Keratinocyte (primary cell): ENCODE data around the gene GON7. TPM values are rescaled to one million over a fixed set of nuclear protein-coding genes. Genes with fewer than 3 reads are reported as not detected.
"Not testable (repeated sequence)": the region's sequence is repeated elsewhere in the genome, so short reads cannot be mapped to it uniquely, and the experiment has no call there.

Experiments used
- DNase-seq: peaks from one replicate; pipeline ENCODE4 v3.0.0-alpha.2; 2011; ENCODE audit warnings: low read depth, missing footprints, low spot score
- FAIRE-seq: peaks from 2 replicates; lab custom pipeline; 2011; peaks lifted over from hg19 to GRCh38; lab: Jason Lieb, UNC
- H2AFZ ChIP-seq: 2 replicates; pipeline ENCODE4 v1.6.0; 2012; ENCODE audit warnings: low read length, control low read depth, inconsistent platforms; ENCODE audit not compliant: control insufficient read depth
- H3K27ac ChIP-seq: 2 replicates; pipeline ENCODE4 v1.5.1; 2011; ENCODE audit warnings: low read length; ENCODE audit not compliant: control insufficient read depth, insufficient read depth
- H3K27me3 ChIP-seq: 3 replicates; pipeline ENCODE4 v1.6.0; 2011; ENCODE audit warnings: low read length; ENCODE audit not compliant: control insufficient read depth, insufficient read depth; ENCODE audit errors: extremely low read depth
- H3K36me3 ChIP-seq, 2 experiments: 2 replicates in 1 of 2; 3 replicates in 1 of 2; pipeline ENCODE4 v1.5.1; 2011; ENCODE audit warnings: low read length in 2 of 2, mild to moderate bottlenecking in 1 of 2; ENCODE audit not compliant: control insufficient read depth in 2 of 2, insufficient read depth in 2 of 2; ENCODE audit errors: extremely low read depth in 1 of 2
- H3K4me1 ChIP-seq: 3 replicates; pipeline ENCODE4 v1.5.1; 2011; ENCODE audit warnings: low read length; ENCODE audit not compliant: control insufficient read depth, insufficient read depth; ENCODE audit errors: extremely low read depth
- H3K4me2 ChIP-seq: 3 replicates; pipeline ENCODE4 v1.6.0; 2011; ENCODE audit warnings: low read depth, low read length; ENCODE audit not compliant: control insufficient read depth, insufficient read depth; ENCODE audit errors: extremely low read depth
- H3K4me3 ChIP-seq, 3 experiments: fragments of 200-600 bp in 1 of 3; sonication (generic) in 1 of 3; 2 replicates in 2 of 3; 3 replicates in 1 of 3; pipeline ENCODE4 v1.5.1; 2011 to 2016; ENCODE audit warnings: low read length in 3 of 3, mild to moderate bottlenecking in 3 of 3, control low read depth in 2 of 3, inconsistent platforms in 1 of 3, low read depth in 1 of 3, mixed read lengths in 1 of 3, mixed run types in 1 of 3, moderate library complexity in 1 of 3; ENCODE audit not compliant: control insufficient read depth in 2 of 3, insufficient read depth in 2 of 3; ENCODE audit errors: extremely low read depth in 1 of 3
- H3K79me2 ChIP-seq: 2 replicates; pipeline ENCODE4 v1.6.0; 2012; ENCODE audit warnings: low read length; ENCODE audit not compliant: control insufficient read depth, insufficient read depth
- H3K9ac ChIP-seq: 3 replicates; pipeline ENCODE4 v1.6.0; 2011; ENCODE audit warnings: low read length; ENCODE audit not compliant: control insufficient read depth, insufficient read depth; ENCODE audit errors: extremely low read depth
- H3K9me1 ChIP-seq: 3 replicates; pipeline ENCODE4 v1.6.0; 2011; ENCODE audit warnings: low read length; ENCODE audit not compliant: control insufficient read depth, insufficient read depth; ENCODE audit errors: extremely low read depth
- H3K9me3 ChIP-seq: 2 replicates; pipeline ENCODE4 v1.5.1; 2012; ENCODE audit warnings: low read depth, low read length; ENCODE audit not compliant: control insufficient read depth
- H4K20me1 ChIP-seq: 3 replicates; pipeline ENCODE4 v1.6.0; 2011; ENCODE audit warnings: low read length; ENCODE audit not compliant: control insufficient read depth, insufficient read depth; ENCODE audit errors: extremely low read depth
- CTCF ChIP-seq, 3 experiments: IDR thresholded peaks in 1 of 3; conservative IDR thresholded peaks in 1 of 3; optimal IDR thresholded peaks in 1 of 3; 2 replicates in 2 of 3; 3 replicates in 1 of 3; pipeline versions ENCODE3 to v1.5.1; 2011; ENCODE audit warnings: low read length in 3 of 3, mild to moderate bottlenecking in 3 of 3, moderate library complexity in 2 of 3, control low read depth in 1 of 3, inconsistent platforms in 1 of 3; ENCODE audit not compliant: insufficient read depth in 2 of 3; ENCODE audit errors: extremely low read depth in 1 of 3
- EZH2 ChIP-seq: IDR thresholded peaks from one replicate; pipeline ENCODE4 v1.6.1; 2012; ENCODE audit warnings: inconsistent platforms, mild to moderate bottlenecking, low read length, moderate library complexity
- dilution Hi-C: fragments of 300-500 bp; cut with MboI; formaldehyde crosslinking; loops from one replicate; pipeline ENCODE4 v1.7.0; 2020; ENCODE audit warnings: low sequenced_read_pairs; ENCODE audit not compliant: extremely low pct_ligation_motif_present
- polyA plus RNA-seq, 5 experiments: library from polyadenylated mRNA; depleted of rRNA in 3 of 5; stranded (reverse) in 3 of 5; stranded (forward) in 1 of 5; unstranded in 1 of 5; fragments of >200 nt; gene quantifications; 1 replicate in 1 of 5; 2 replicates in 3 of 5; 3 replicates in 1 of 5; pipeline versions ENCODE4 v1.2.1 to v1.2.3, GENCODE V29; 2011 to 2012; ENCODE audit warnings: missing spikeins in 2 of 5, low read depth in 1 of 5, low replicate concordance in 1 of 5

GON7 gene
- polyA plus RNA-seq, 1 donor (not counting 4 experiments of a cell fraction or from before 2014, with no cell fraction given): 12.6 TPM

GRCh38 chr14:93171376-93171775, 35.5 kb downstream of the GON7 start:
- no peaks in the 10 kb centered on the region for H3K79me2 ChIP-seq
- no peaks in the 10 kb centered on the region for H3K27me3 ChIP-seq
- no peak for DNase-seq
- H3K4me3 ChIP-seq: no peak overlapping the region
- no peaks in the 10 kb centered on the region for H4K20me1 ChIP-seq
- no peak overlapping the region for H3K9ac ChIP-seq
- no peaks in the 10 kb centered on the region for H3K9me1 ChIP-seq
- no peaks in the 10 kb centered on the region for H3K36me3 ChIP-seq
- TF ChIP-seq CTCF (optimal IDR thresholded peaks at IDR 0.05 in 1 of 3, IDR thresholded peaks at IDR 0.05 in 1 of 3, conservative IDR thresholded peaks at IDR 0.05 in 1 of 3; ENCODE audit: extremely low read depth in 1 of 3, insufficient read depth in 2 of 3, low read length in 3 of 3) (no peak), EZH2 (no peak)
- dilution Hi-C loops: no loop called here
- H3K9me3 ChIP-seq: no peaks in the 10 kb centered on the region
- no peak overlapping the region for H3K27ac ChIP-seq
- peaks cover 8% of the 10 kb centered on the region for H3K4me1 ChIP-seq
- H3K4me2 ChIP-seq: no peak overlapping the region
- H2AFZ ChIP-seq: no peak overlapping the region
- FAIRE-seq: no peak

GRCh38 chr14:93170141-93170540, 36.7 kb downstream of the GON7 start:
- H3K27me3 ChIP-seq, H2AFZ ChIP-seq, H3K4me1 ChIP-seq, H3K9ac ChIP-seq, H3K27ac ChIP-seq, H3K4me3 ChIP-seq, H3K9me3 ChIP-seq, H4K20me1 ChIP-seq, dilution Hi-C loops, H3K79me2 ChIP-seq, H3K36me3 ChIP-seq, FAIRE-seq, DNase-seq, H3K4me2 ChIP-seq, H3K9me1 ChIP-seq: not testable (repeated sequence)

- H3K27ac ChIP-seq, H3K27me3 ChIP-seq, H3K9me3 ChIP-seq, FAIRE-seq, dilution Hi-C loops, H3K36me3 ChIP-seq, H3K4me2 ChIP-seq, H3K9me1 ChIP-seq, H3K4me1 ChIP-seq, DNase-seq, H3K79me2 ChIP-seq, H4K20me1 ChIP-seq, H3K4me3 ChIP-seq, H3K9ac ChIP-seq, H2AFZ ChIP-seq: not testable (repeated sequence)
Observed at GRCh38 chr14:93169619-93170018, 37.2 kb downstream of the GON7 start.

GRCh38 chr14:93168610-93169009, 38.3 kb downstream of the GON7 start:
- not testable (repeated sequence) for FAIRE-seq

More at GRCh38 chr14:93168610-93169009, 38.3 kb downstream of the GON7 start:
- H4K20me1 ChIP-seq, H2AFZ ChIP-seq, H3K9me3 ChIP-seq, H3K4me1 ChIP-seq, H3K4me2 ChIP-seq, H3K79me2 ChIP-seq, H3K9me1 ChIP-seq, H3K36me3 ChIP-seq, H3K27me3 ChIP-seq, H3K4me3 ChIP-seq, H3K9ac ChIP-seq, dilution Hi-C loops, DNase-seq, H3K27ac ChIP-seq: not testable (repeated sequence)
